ENCODE results near the gene CCNL2.

- no peak for TF ChIP-seq CTCF (conservative IDR thresholded peaks at IDR 0.05; ENCODE audit: low read depth in 2 of 2)
- TF ChIP-seq CREB1 (CRISPR knock-in tag; IDR thresholded peaks at IDR 0.05; ENCODE audit: low read depth) = no peak
- no peak for TF ChIP-seq EZH2 (IDR thresholded peaks at IDR 0.05; ENCODE audit: low read depth, unreplicated experiment)
- TF ChIP-seq EZH2phosphoT487 (IDR thresholded peaks at IDR 0.05; ENCODE audit: unreplicated experiment) = no peak
- no peak for TF ChIP-seq STAT1 (IDR thresholded peaks at IDR 0.05; ENCODE audit: unreplicated experiment)
- no peak for TF ChIP-seq REST (IDR thresholded peaks at IDR 0.05; ENCODE audit: unreplicated experiment)
- no peak for TF ChIP-seq JUNB (IDR thresholded peaks at IDR 0.05; ENCODE audit: unreplicated experiment)
- no peak for TF ChIP-seq POLR2AphosphoS5 (IDR thresholded peaks at IDR 0.05; ENCODE audit: low read depth)
Measured at GRCh38 chr1:1338278-1338677, 60.9 kb downstream of the CCNL2 start.
